IMR-90 (cell line): ENCODE measurements around the gene TMEM131. TPM values are rescaled to one million over a fixed set of nuclear protein-coding genes. Genes with fewer than 3 reads are reported as not detected.

Experiments
- ATAC-seq: fragments of 200-7000 bp; cut with Tn5 transposase; 2 replicates; pipeline ENCODE4 v1.9.1; 2020; ENCODE audit warnings: low read depth, mild to moderate bottlenecking, moderate library complexity
- BruUV-seq: library from RNA; stranded (reverse); fragments of 400-500 nt; replicated peaks from 2 replicates; lab custom pipeline; 2021; lab: Mats Ljungman, UMichigan
- CTCF ChIA-PET: fragments of 300-600 bp; formaldehyde crosslinking; extraction: SDS; loops from one replicate; lab custom pipeline; 2021; ENCODE audit warnings: antibody characterized with exemption; lab: Yijun Ruan, JAX
- POLR2A ChIA-PET: fragments of 300-600 bp; sonication (Branson Sonifier 250); formaldehyde crosslinking; loops from one replicate; lab custom pipeline; 2022; ENCODE audit warnings: antibody characterized with exemption; ENCODE audit not compliant: unreplicated experiment; lab: Charles Lee
- DNase-seq: peaks from one replicate; pipeline ENCODE4 v3.0.0; 2013
- H2AFZ ChIP-seq: replicated peaks from 2 replicates; pipeline ENCODE3; 2013; ENCODE audit warnings: low read length, mild to moderate bottlenecking; ENCODE audit not compliant: poor library complexity
- H2AK5ac ChIP-seq: 2 replicates; pipeline ENCODE4 v1.6.1; 2013; ENCODE audit warnings: low read depth, low read length, inconsistent platforms
- H2AK9ac ChIP-seq: replicated peaks from 2 replicates; pipeline ENCODE3; 2013; ENCODE audit warnings: mild to moderate bottlenecking, low read depth, low read length, moderate library complexity; ENCODE audit not compliant: poor library complexity
- H2BK120ac ChIP-seq: 2 replicates; pipeline ENCODE4 v1.6.1; 2013; ENCODE audit warnings: low read depth, low read length, inconsistent platforms
- H2BK15ac ChIP-seq: 3 replicates; pipeline ENCODE4 v1.6.1; 2013; ENCODE audit warnings: low read depth, low read length, inconsistent platforms
- H2BK20ac ChIP-seq: 2 replicates; pipeline ENCODE4 v1.6.1; 2013; ENCODE audit warnings: low read depth, mild to moderate bottlenecking, inconsistent platforms, low read length, moderate library complexity
- H2BK5ac ChIP-seq: 2 replicates; pipeline ENCODE4 v1.6.1; 2013; ENCODE audit warnings: mild to moderate bottlenecking, low read depth, low read length, inconsistent platforms; ENCODE audit not compliant: poor library complexity, severe bottlenecking
- H3K14ac ChIP-seq: replicated peaks from 2 replicates; pipeline ENCODE4 v1.6.1; 2013; ENCODE audit warnings: low read depth, low read length, inconsistent platforms
- H3K18ac ChIP-seq: 2 replicates; pipeline ENCODE4 v1.6.1; 2013; ENCODE audit warnings: low read depth, low read length, control low read depth
- H3K23ac ChIP-seq: 2 replicates; pipeline ENCODE4 v1.6.1; 2013; ENCODE audit warnings: low read depth, low read length, inconsistent platforms
- H3K27ac ChIP-seq: 2 replicates; pipeline ENCODE4 v1.5.1; 2013; ENCODE audit warnings: mild to moderate bottlenecking, control low read depth, low read length; ENCODE audit not compliant: insufficient read depth
- H3K27me3 ChIP-seq: 2 replicates; pipeline ENCODE4 v1.6.1; 2013; ENCODE audit warnings: low read length; ENCODE audit not compliant: control insufficient read depth, insufficient read depth
- H3K36me3 ChIP-seq: 2 replicates; pipeline ENCODE4 v1.6.1; 2013; ENCODE audit warnings: low read length, mixed read lengths; ENCODE audit not compliant: control insufficient read depth, insufficient read depth
- H3K4ac ChIP-seq: 2 replicates; pipeline ENCODE4 v1.6.1; 2013; ENCODE audit warnings: low read depth, low read length, inconsistent platforms
- H3K4me1 ChIP-seq: 2 replicates; pipeline ENCODE4 v1.6.1; 2013; ENCODE audit warnings: low read length, mixed read lengths; ENCODE audit not compliant: control insufficient read depth, insufficient read depth
- H3K4me2 ChIP-seq: 2 replicates; pipeline ENCODE4 v1.6.1; 2013; ENCODE audit warnings: low read depth, mild to moderate bottlenecking, control low read depth, low read length, moderate library complexity
- H3K4me3 ChIP-seq: 2 replicates; pipeline ENCODE4 v1.5.1; 2013; ENCODE audit warnings: low read depth, mild to moderate bottlenecking, control low read depth, low read length, moderate library complexity; ENCODE audit not compliant: insufficient read depth
- H3K56ac ChIP-seq: 2 replicates; pipeline ENCODE4 v1.6.1; 2013; ENCODE audit warnings: low read length, inconsistent platforms; ENCODE audit not compliant: insufficient read depth; ENCODE audit errors: extremely low read depth
- H3K79me1 ChIP-seq, 2 experiments: 2 replicates each; pipeline ENCODE4 v1.6.1; 2013; ENCODE audit warnings: low read length in 2 of 2, inconsistent platforms in 1 of 2, low read depth in 1 of 2
- H3K9ac ChIP-seq: 2 replicates; pipeline ENCODE4 v1.6.1; 2013; ENCODE audit warnings: low read depth, low read length, control low read depth
- H3K9me1 ChIP-seq: 2 replicates; pipeline ENCODE4 v1.6.1; 2013; ENCODE audit warnings: low read length, inconsistent platforms; ENCODE audit not compliant: insufficient read depth
- H3K9me3 ChIP-seq: 2 replicates; pipeline ENCODE4 v1.6.1; 2013; ENCODE audit warnings: low read length; ENCODE audit not compliant: control insufficient read depth, insufficient read depth
- H4K20me1 ChIP-seq: 2 replicates; pipeline ENCODE4 v1.6.1; 2013; ENCODE audit warnings: low read length, inconsistent platforms; ENCODE audit not compliant: insufficient read depth
- H4K5ac ChIP-seq: 2 replicates; pipeline ENCODE4 v1.6.1; 2013; ENCODE audit warnings: mild to moderate bottlenecking, low read depth, low read length, control low read depth
- H4K8ac ChIP-seq, 2 experiments: 2 replicates each; pipeline ENCODE4 v1.6.1; 2013; ENCODE audit warnings: low read depth in 2 of 2, low read length in 2 of 2, control low read depth in 1 of 2, inconsistent platforms in 1 of 2
- H4K91ac ChIP-seq: 2 replicates; pipeline ENCODE4 v1.6.1; 2013; ENCODE audit warnings: low read depth, low read length, inconsistent platforms; ENCODE audit not compliant: insufficient read depth
- BHLHE40 ChIP-seq: fragments of 150-350 bp; IDR thresholded peaks from 2 replicates; pipeline ENCODE4 v1.6.1; 2016; ENCODE audit warnings: mild to moderate bottlenecking, low read depth, low read length
- CEBPB ChIP-seq: IDR thresholded peaks from 2 replicates; pipeline ENCODE4 v1.6.1; 2012; ENCODE audit warnings: low read depth, low read length, improper control_type of control experiment
- CHD1 ChIP-seq: IDR thresholded peaks from 2 replicates; pipeline ENCODE4 v1.6.1; 2012; ENCODE audit warnings: low read depth, low read length, improper control_type of control experiment
- CTCF ChIP-seq: conservative IDR thresholded peaks from 2 replicates; pipeline ENCODE4 v1.5.1; 2012; ENCODE audit warnings: mild to moderate bottlenecking, low read depth, low read length, improper control_type of control experiment
- ELK1 ChIP-seq: fragments of 150-350 bp; IDR thresholded peaks from 2 replicates; pipeline ENCODE4 v1.6.1; 2016; ENCODE audit warnings: low read depth, mild to moderate bottlenecking, low read length, moderate library complexity, borderline replicate concordance
- MAFK ChIP-seq: IDR thresholded peaks from 2 replicates; pipeline ENCODE4 v1.6.1; 2012; ENCODE audit warnings: low read depth, low read length, improper control_type of control experiment
- MAZ ChIP-seq: IDR thresholded peaks from 2 replicates; pipeline ENCODE4 v1.6.1; 2012; ENCODE audit warnings: low read depth, mild to moderate bottlenecking, low read length, improper control_type of control experiment, moderate library complexity, borderline replicate concordance
- MXI1 ChIP-seq: IDR thresholded peaks from 2 replicates; pipeline ENCODE4 v1.6.1; 2012; ENCODE audit warnings: low read depth, mild to moderate bottlenecking, low read length, moderate library complexity, borderline replicate concordance
- NFE2L2 ChIP-seq: fragments of 150-350 bp; IDR thresholded peaks from 2 replicates; pipeline ENCODE4 v1.6.1; 2016; ENCODE audit warnings: low read depth, mild to moderate bottlenecking, low read length
- POLR2A ChIP-seq: IDR thresholded peaks from 2 replicates; pipeline ENCODE4 v1.6.1; 2012; ENCODE audit warnings: mild to moderate bottlenecking, low read depth, low read length
- RAD21 ChIP-seq: IDR thresholded peaks from 2 replicates; pipeline ENCODE4 v1.6.1; 2012; ENCODE audit warnings: low read length, improper control_type of control experiment
- RCOR1 ChIP-seq: IDR thresholded peaks from 2 replicates; pipeline ENCODE4 v1.6.1; 2012; ENCODE audit warnings: mild to moderate bottlenecking, low read length, improper control_type of control experiment; ENCODE audit not compliant: insufficient replicate concordance
- RFX5 ChIP-seq: IDR thresholded peaks from 2 replicates; pipeline ENCODE4 v1.8.0; 2012; ENCODE audit warnings: low read depth, mild to moderate bottlenecking, low read length, moderate library complexity
- SMC3 ChIP-seq: fragments of 150-350 bp; IDR thresholded peaks from 2 replicates; pipeline ENCODE4 v1.6.1; 2016; ENCODE audit warnings: low read depth, mild to moderate bottlenecking, antibody characterized with exemption, low read length, moderate library complexity
- USF2 ChIP-seq: fragments of 150-350 bp; IDR thresholded peaks from 2 replicates; pipeline ENCODE4 v1.6.1; 2017; ENCODE audit warnings: mild to moderate bottlenecking, antibody characterized with exemption, low read length, low read depth
- WGBS, 2 experiments: methylation state at CpG; one replicate each; pipeline versions ENCODE4 v1.1.5 to v1.1.7; 2013; ENCODE audit warnings: missing lambda C conversion rate in 2 of 2; ENCODE audit not compliant: insufficient read length in 1 of 2; ENCODE audit errors: extremely low coverage in 2 of 2; 5-methylcytosine and 5-hydroxymethylcytosine counted together
- dilution Hi-C: fragments of 300-500 bp; cut with HindIII; formaldehyde crosslinking; loops from one replicate; pipeline ENCODE4 v1.14.3; 2018; ENCODE audit warnings: low sequenced_read_pairs; ENCODE audit not compliant: unreplicated experiment
- in situ Hi-C: fragments of 300-500 bp; cut with MboI; formaldehyde crosslinking; loops from 3 replicates; pipeline ENCODE4 v1.14.3; 2019; ENCODE audit warnings: low sequenced_read_pairs, inconsistent platforms, mixed read lengths
- intact Hi-C: fragments of 100-400 bp; cut with micrococcal nuclease; formaldehyde crosslinking; loops from 2 replicates; pipeline ENCODE4 v1.10.0; 2022
- polyA plus RNA-seq, 3 experiments: library from polyadenylated mRNA; depleted of rRNA; stranded (reverse); fragments of >200 nt; gene quantifications; 2 replicates each; pipeline ENCODE4 v1.2.3, GENCODE V29; 2012; ENCODE audit warnings: low replicate concordance in 1 of 3
- total RNA-seq: library from RNA; depleted of rRNA; stranded (reverse); fragments of >200 nt; gene quantifications from 2 replicates; pipeline ENCODE4 v1.2.3, GENCODE V29; 2012

The TMEM131 gene
- total and polyA plus RNA-seq, 2 of the 4 experiments (the other 2 are of a cell fraction) = 13.3 to 14.0 TPM

DNA sequence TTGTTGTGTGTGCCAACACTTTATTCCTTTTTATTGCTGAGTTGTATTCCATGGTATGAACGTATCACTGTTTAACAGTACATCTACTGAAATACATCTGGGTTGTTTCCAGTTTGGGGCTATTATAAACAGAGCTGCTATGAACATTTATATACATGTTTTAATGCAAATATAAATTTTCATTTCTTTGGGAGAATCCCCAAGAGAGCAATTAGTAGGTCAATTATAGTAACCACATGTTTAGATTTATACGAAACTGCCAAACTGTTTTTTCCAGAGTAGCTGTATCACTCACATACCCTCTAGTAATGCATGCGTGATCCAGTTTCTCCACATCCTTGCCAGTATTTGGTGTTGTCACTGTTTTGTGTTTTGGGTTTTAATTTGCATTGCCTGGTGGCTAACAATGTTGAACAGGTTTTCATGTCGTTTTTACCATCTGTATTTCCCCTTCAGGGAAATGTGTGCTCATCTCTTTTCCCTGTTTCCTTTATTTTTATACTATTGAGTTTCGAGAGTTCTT is 81.0 kb downstream of the TMEM131 start:
- no peaks in the 10 kb centered on the region for H3K27me3 ChIP-seq
- no peak overlapping the region for H3K4ac ChIP-seq
- H2BK5ac ChIP-seq = no peak overlapping the region
- no peak overlapping the region for H3K56ac ChIP-seq
- BruUV-seq = no TSS peak
- peaks cover 2% of the 10 kb centered on the region; the same call in 1 of the 2 replicates for H3K36me3 ChIP-seq
- in situ Hi-C loops = no loop called here
- H4K5ac ChIP-seq = no peak overlapping the region
- DNase-seq (no peak), ATAC-seq (no peak)
- H4K20me1 ChIP-seq = peaks cover 12% of the 10 kb centered on the region; the same call in 1 of the 2 replicates
- H3K14ac ChIP-seq = 0 out of 2 replicates have a peak overlapping the region, but pooled peaks have one; percentile 35
- intact Hi-C loops = loop anchor here (5.0 kb wide), 2 partner anchors 38 to 78 kb away; no protein-coding TSS in a partner anchor
- H2AK5ac ChIP-seq = no peak overlapping the region
- peaks cover 8% of the 10 kb centered on the region for H3K4me1 ChIP-seq
- H3K9me3 ChIP-seq = no peaks in the 10 kb centered on the region; the same call in 1 of the 2 replicates
- H3K18ac ChIP-seq = no peak overlapping the region
- POLR2A ChIA-PET = no interaction called here
- no peak overlapping the region for H3K27ac ChIP-seq
- H2AFZ ChIP-seq = no peak overlapping the region
- H3K4me3 ChIP-seq = no peak overlapping the region
- peaks cover 27 to 69% of the 10 kb centered on the region in 2 experiments; a peak in 3 of 4 replicates for H3K79me1 ChIP-seq
- dilution Hi-C loops = no loop called here
- H3K4me2 ChIP-seq = no peak overlapping the region
- CTCF ChIA-PET = no interaction called here
- no peak overlapping the region for H4K8ac ChIP-seq
- peaks cover 6% of the 10 kb centered on the region for H3K9me1 ChIP-seq
- H3K23ac ChIP-seq = no peak overlapping the region
- no peak overlapping the region for H2AK9ac ChIP-seq
- H2BK120ac ChIP-seq = no peak overlapping the region
- H2BK15ac ChIP-seq = no peak overlapping the region
- TF ChIP-seq SMC3 (no peak), RCOR1 (no peak), MXI1 (no peak), POLR2A (no peak), CTCF (no peak), RAD21 (no peak), NFE2L2 (no peak), BHLHE40 (no peak), ELK1 (no peak), CEBPB (no peak), USF2 (no peak), MAZ (no peak), MAFK (no peak), CHD1 (no peak), RFX5 (no peak)
- no peak overlapping the region for H3K9ac ChIP-seq
- H2BK20ac ChIP-seq = no peak overlapping the region
- no CpG with 5 or more reads among the region's 5 CpGs for WGBS, 2 experiments
- H4K91ac ChIP-seq = no peak overlapping the region
